ENCODE measurements around the gene KCNG2.
A peak's percentile ranks its signal among the peaks of the same experiment; 100 is the strongest.

KCNG2 gene

GRCh38 chr18:79871026-79871390 is 73.3 kb downstream of the KCNG2 start:
- no peak overlapping the region for H3K4me3 ChIP-seq (ENCODE audit: control insufficient read depth, low read depth, low read length)
- TF ChIP-seq CTCF (conservative IDR thresholded peaks at IDR 0.05; ENCODE audit: control insufficient read depth, insufficient read depth, low read depth, low read length) = no peak
- no peak for DNase-seq (ENCODE audit: low read depth)

GRCh38 chr18:79871481-79872091 is 73.8 kb downstream of the KCNG2 start:
- no peak for DNase-seq (ENCODE audit: low read depth)
- no peak for TF ChIP-seq CTCF (conservative IDR thresholded peaks at IDR 0.05; ENCODE audit: control insufficient read depth, insufficient read depth, low read depth, low read length)
- H3K4me3 ChIP-seq (ENCODE audit: control insufficient read depth, low read depth, low read length) = no peak overlapping the region

- no peak for DNase-seq (ENCODE audit: low read depth)
- H3K4me3 ChIP-seq (ENCODE audit: control insufficient read depth, low read depth, low read length) = no peak overlapping the region
- TF ChIP-seq CTCF (conservative IDR thresholded peaks at IDR 0.05; ENCODE audit: control insufficient read depth, insufficient read depth, low read depth, low read length) = no peak
These were observed 75.0 kb downstream of the KCNG2 start for GRCh38 chr18:79872527-79873444.

GRCh38 chr18:79873449-79874110 is 75.8 kb downstream of the KCNG2 start:
- DNase-seq (ENCODE audit: low read depth) = peak; percentile 12
- H3K4me3 ChIP-seq (ENCODE audit: control insufficient read depth, low read depth, low read length) = no peak overlapping the region
- no peak for TF ChIP-seq CTCF (conservative IDR thresholded peaks at IDR 0.05; ENCODE audit: control insufficient read depth, insufficient read depth, low read depth, low read length)

GRCh38 chr18:79874553-79875530 is 77.1 kb downstream of the KCNG2 start:
- no peak for DNase-seq (ENCODE audit: low read depth)

More at GRCh38 chr18:79874553-79875530, 77.1 kb downstream of the KCNG2 start:
- TF ChIP-seq CTCF (conservative IDR thresholded peaks at IDR 0.05; ENCODE audit: control insufficient read depth, insufficient read depth, low read depth, low read length) = no peak
- no peak overlapping the region for H3K4me3 ChIP-seq (ENCODE audit: control insufficient read depth, low read depth, low read length)

All from fibroblast of mammary gland (primary cell).